ENCODE data around the gene ZFAND2A. TPM values are rescaled to one million over a fixed set of nuclear protein-coding genes. Genes with fewer than 3 reads are reported as not detected.
"Not testable (repeated sequence)": the region's sequence is repeated elsewhere in the genome, so short reads cannot be mapped to it uniquely, and the experiment has no call there.

Gene ZFAND2A
- total and polyA plus RNA-seq, 5 donors from 2014 or later = 37.2 to 95.9 (median 58.6) TPM

DNA sequence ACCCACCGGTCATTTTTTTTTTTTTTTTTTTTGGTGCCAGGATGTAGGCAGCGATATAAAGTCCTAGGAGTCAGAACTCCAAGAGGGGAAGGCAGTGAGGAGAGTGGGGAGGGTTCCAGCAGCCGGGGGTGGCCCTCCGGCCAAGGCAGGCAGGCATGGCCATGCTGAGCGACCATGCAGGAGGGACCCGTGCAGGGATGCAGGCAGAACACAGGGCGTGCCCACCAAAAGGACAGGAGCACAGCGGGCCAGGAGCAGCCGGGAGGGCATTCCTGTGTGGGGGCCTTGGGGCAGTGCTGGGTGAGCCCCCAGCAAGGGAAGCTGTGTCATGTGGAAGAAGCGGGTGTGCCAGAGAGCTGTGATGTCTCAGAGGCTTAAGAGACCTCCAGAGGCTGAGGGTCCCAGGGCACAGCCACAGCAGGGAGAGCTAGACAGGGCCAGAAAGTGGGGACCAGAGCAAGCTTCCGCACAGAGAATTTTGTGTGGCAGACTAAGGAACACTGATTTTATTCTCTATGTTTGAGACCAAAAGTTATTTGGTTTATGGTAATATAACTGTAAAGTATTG, 5.7 kb downstream of the ZFAND2A start:
- H3K36me3 ChIP-seq (ENCODE audit: control insufficient read depth, insufficient read depth, low read length) = peaks cover 58% of the 10 kb centered on the region
- peaks cover 12% of the 10 kb centered on the region for H3K4me1 ChIP-seq (ENCODE audit: control insufficient read depth, insufficient read depth, low read length, poor library complexity, severe bottlenecking)
- Mint-ChIP-seq H3K4me1 (peaks cover 6 to 20% (median 11%) of the 10 kb centered on the region in 4 donors), H3K9me3 (no peaks in the 10 kb centered on the region), H3K36me3 (peaks cover 27% of the 10 kb centered on the region), H3K27me3 (no peaks in the 10 kb centered on the region), H3K4me3 (peak overlapping the region in 2 of 4 donors; percentile 19 to 47), H3K27ac (no peak overlapping the region)
- H3K27ac ChIP-seq (ENCODE audit: insufficient read depth, low read length, poor library complexity, severe bottlenecking) = no peak overlapping the region
- DNase-seq (no peak), ATAC-seq (ENCODE audit: low read depth in 2 of 2) (no peak)
- H3K9me3 ChIP-seq (ENCODE audit: control insufficient read depth in 2 of 2, low read length in 2 of 2) = no peaks in the 10 kb centered on the region
- no peak overlapping the region for H3K4me3 ChIP-seq (ENCODE audit: low read depth, low read length)
- H3K27me3 ChIP-seq (ENCODE audit: control insufficient read depth, insufficient read depth, low read length) = no peaks in the 10 kb centered on the region

DNA sequence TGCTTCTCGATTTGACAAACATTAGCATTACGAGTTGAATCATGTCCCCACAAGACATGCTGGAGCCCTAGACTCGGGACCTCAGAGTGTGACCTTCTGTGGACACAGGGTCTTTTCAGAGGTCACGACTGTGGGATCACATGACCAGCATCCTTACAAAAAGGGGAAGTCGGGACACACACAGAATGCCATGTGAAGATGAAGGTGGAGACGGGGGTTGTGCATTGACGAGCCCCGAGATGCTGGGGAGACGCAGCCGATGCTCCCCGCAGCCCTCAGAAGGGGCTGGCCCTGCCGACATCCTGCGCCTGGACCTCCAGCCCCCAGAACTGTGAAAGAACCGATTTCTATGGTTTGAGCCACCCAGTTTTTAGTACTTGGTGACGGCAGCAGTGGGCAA, 7.5 kb downstream of the ZFAND2A start:
- Mint-ChIP-seq H3K27ac (no peak overlapping the region), H3K4me1 (peaks cover 0 to 4% (median 2%) of the 10 kb centered on the region in 4 donors), H3K36me3 (peaks cover 24% of the 10 kb centered on the region), H3K4me3 (peak overlapping the region in 1 of 4 donors; percentile 35), H3K9me3 (no peaks in the 10 kb centered on the region), H3K27me3 (no peaks in the 10 kb centered on the region)
- no peaks in the 10 kb centered on the region for H3K4me1 ChIP-seq (ENCODE audit: control insufficient read depth, insufficient read depth, low read length, poor library complexity, severe bottlenecking)
- H3K9me3 ChIP-seq (ENCODE audit: control insufficient read depth in 2 of 2, low read length in 2 of 2) = no peaks in the 10 kb centered on the region
- no peak overlapping the region for H3K4me3 ChIP-seq (ENCODE audit: low read depth, low read length)
- ATAC-seq (ENCODE audit: low read depth in 2 of 2) (no peak), DNase-seq (no peak)
- no peaks in the 10 kb centered on the region for H3K27me3 ChIP-seq (ENCODE audit: control insufficient read depth, insufficient read depth, low read length)
- no peak overlapping the region for H3K27ac ChIP-seq (ENCODE audit: insufficient read depth, low read length, poor library complexity, severe bottlenecking)
- peaks cover 55% of the 10 kb centered on the region for H3K36me3 ChIP-seq (ENCODE audit: control insufficient read depth, insufficient read depth, low read length)

DNA sequence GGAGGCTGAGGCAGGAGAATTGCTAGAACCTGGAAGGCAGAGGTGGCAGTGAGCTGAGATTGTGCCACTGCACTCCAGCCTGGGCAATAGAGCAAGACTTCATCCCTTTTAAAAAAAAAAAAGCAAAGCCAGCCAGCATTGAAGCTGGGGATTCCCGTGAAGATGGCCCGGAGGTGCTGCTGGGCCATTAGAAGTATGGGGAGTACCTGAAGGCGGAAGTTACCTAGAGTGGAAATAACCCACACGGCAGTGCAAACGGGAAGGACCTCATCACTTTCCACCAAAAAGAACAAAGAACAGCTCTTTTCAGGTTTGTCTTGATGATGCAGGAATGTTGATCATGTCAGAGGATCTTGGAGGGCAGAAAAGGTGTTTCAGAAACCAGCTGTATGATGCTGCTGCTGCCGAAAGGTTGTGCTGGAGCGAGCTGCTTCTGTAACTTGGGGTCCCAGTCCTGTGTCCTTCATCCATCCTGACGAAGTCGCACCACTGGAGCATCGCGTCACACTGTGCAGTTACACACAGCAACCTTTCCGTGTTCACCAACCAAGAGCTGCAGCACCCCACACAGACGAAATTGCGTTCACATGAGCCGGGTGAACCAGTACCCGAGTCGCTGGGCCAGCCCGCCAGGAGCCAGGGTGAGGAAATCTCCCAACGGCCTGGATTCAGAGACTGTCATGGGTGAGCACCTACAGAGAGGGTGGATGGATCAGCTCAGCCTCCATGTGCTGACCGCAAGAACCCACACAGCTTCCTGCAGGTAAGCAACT, 8.2 kb downstream of the ZFAND2A start:
- DNase-seq (no peak), ATAC-seq (ENCODE audit: low read depth in 2 of 2) (no peak)
- Mint-ChIP-seq H3K4me3 (peak overlapping the region in 2 of 4 donors; percentile 35 to 43), H3K36me3 (peaks cover 21% of the 10 kb centered on the region), H3K4me1 (peaks cover 0 to 3% (median 0%) of the 10 kb centered on the region in 4 donors), H3K27me3 (no peaks in the 10 kb centered on the region), H3K27ac (no peak overlapping the region), H3K9me3 (no peaks in the 10 kb centered on the region)
- H3K4me1 ChIP-seq (ENCODE audit: control insufficient read depth, insufficient read depth, low read length, poor library complexity, severe bottlenecking) = no peaks in the 10 kb centered on the region
- no peaks in the 10 kb centered on the region for H3K27me3 ChIP-seq (ENCODE audit: control insufficient read depth, insufficient read depth, low read length)
- no peaks in the 10 kb centered on the region for H3K9me3 ChIP-seq (ENCODE audit: control insufficient read depth in 2 of 2, low read length in 2 of 2)
- peaks cover 52% of the 10 kb centered on the region for H3K36me3 ChIP-seq (ENCODE audit: control insufficient read depth, insufficient read depth, low read length)
- no peak overlapping the region for H3K4me3 ChIP-seq (ENCODE audit: low read depth, low read length)
- no peak overlapping the region for H3K27ac ChIP-seq (ENCODE audit: insufficient read depth, low read length, poor library complexity, severe bottlenecking)

DNA sequence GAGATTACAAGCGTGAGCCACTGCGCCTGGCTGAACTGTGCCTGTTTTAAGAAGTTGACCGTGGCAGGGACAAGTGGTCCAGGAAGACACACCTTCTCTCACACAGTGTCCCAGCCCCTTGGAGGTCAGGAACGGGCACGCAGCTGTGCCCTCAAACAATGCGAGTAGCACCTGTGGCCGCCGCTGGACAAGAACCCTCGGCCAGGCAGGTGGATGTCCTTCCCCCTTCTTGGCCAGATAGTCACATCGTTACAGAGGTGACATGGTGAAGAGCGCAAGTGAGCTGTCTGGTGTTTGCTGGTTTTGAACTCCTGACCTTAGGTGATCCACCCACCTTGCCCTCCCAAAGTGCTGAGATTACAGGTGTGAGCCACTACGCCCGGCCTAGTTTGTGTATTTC, 8.8 kb downstream of the ZFAND2A start:
- Histone ChIP-seq H3K27ac (ENCODE audit: insufficient read depth, low read length, poor library complexity, severe bottlenecking) (no peak overlapping the region), H3K27me3 (ENCODE audit: control insufficient read depth, insufficient read depth, low read length) (no peaks in the 10 kb centered on the region), H3K36me3 (ENCODE audit: control insufficient read depth, insufficient read depth, low read length) (peaks cover 52% of the 10 kb centered on the region), H3K9me3 (ENCODE audit: control insufficient read depth in 2 of 2, low read length in 2 of 2) (no peaks in the 10 kb centered on the region), H3K4me1 (ENCODE audit: control insufficient read depth, insufficient read depth, low read length, poor library complexity, severe bottlenecking) (no peaks in the 10 kb centered on the region), H3K4me3 (ENCODE audit: low read depth, low read length) (no peak overlapping the region)
- peaks cover 0 to 3% (median 0%) of the 10 kb centered on the region in 4 donors for H3K4me1 Mint-ChIP-seq
- H3K9me3 Mint-ChIP-seq = no peaks in the 10 kb centered on the region
- no peak overlapping the region for H3K4me3 Mint-ChIP-seq
- peaks cover 21% of the 10 kb centered on the region for H3K36me3 Mint-ChIP-seq
- no peaks in the 10 kb centered on the region for H3K27me3 Mint-ChIP-seq
- ATAC-seq (ENCODE audit: low read depth in 2 of 2) = no peak
- no peak overlapping the region for H3K27ac Mint-ChIP-seq
- DNase-seq = no peak

DNA sequence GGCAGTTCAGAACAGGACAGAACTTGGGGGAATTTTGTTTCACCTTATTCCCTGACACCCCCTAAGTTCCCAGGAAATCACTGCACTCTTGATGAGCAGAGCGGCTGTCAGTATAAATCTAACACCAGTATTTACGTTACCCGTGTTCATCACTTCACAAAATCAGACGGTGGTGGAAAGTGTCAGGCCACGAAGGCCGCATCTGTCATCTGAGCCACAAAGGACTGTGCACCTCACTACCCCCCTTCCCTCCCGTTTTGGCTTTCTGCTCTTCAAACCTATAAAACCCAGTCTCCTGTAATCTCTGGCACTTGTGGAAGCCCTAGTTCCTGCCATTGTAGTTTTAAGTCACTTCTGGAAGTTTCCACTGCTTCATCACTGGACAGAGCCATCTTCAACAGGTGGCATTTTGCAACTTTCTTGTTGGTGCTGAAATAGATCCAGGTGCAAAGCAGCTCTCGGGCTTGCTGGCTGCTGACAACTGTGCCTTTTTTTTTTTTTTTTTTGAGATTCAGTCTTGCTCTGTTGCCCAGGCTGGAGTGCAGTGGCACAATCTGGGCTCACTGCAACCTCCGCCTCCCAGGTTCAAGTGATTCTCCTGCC, 9.5 kb downstream of the ZFAND2A start:
- Histone ChIP-seq H3K36me3 (ENCODE audit: control insufficient read depth, insufficient read depth, low read length) (peaks cover 48% of the 10 kb centered on the region), H3K4me3 (ENCODE audit: low read depth, low read length) (no peak overlapping the region), H3K4me1 (ENCODE audit: control insufficient read depth, insufficient read depth, low read length, poor library complexity, severe bottlenecking) (no peaks in the 10 kb centered on the region), H3K9me3 (ENCODE audit: control insufficient read depth in 2 of 2, low read length in 2 of 2) (no peaks in the 10 kb centered on the region), H3K27ac (ENCODE audit: insufficient read depth, low read length, poor library complexity, severe bottlenecking) (no peak overlapping the region), H3K27me3 (ENCODE audit: control insufficient read depth, insufficient read depth, low read length) (no peaks in the 10 kb centered on the region)
- Mint-ChIP-seq H3K27me3 (no peaks in the 10 kb centered on the region), H3K36me3 (peaks cover 21% of the 10 kb centered on the region), H3K9me3 (no peaks in the 10 kb centered on the region), H3K4me3 (no peak overlapping the region), H3K4me1 (peaks cover 0 to 3% (median 0%) of the 10 kb centered on the region in 4 donors), H3K27ac (no peak overlapping the region)
- no peak for ATAC-seq (ENCODE audit: low read depth in 2 of 2)
- DNase-seq = no peak

DNA sequence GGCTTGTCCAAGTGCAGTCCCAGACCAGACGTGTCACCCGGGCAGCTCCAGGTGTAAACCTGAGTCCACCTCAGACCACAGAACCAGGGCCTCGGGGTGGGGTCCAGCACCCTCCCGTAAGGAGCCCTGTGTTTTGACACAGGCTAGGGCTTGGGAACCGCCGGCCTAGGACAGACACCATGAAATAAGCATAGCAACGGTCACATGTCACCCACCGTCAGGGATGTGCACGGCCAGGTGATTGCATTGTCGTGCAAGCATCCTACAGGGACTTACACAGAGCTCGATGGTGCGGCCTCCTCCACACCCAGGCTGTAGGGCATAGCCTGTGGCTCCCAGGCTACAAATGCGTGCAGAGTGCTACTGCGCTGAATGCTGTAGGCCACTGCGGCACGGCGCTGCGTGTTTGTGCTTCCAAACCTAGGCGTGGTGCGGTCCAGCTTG, 10.6 kb downstream of the ZFAND2A start:
- Mint-ChIP-seq H3K27ac (no peak overlapping the region), H3K4me3 (no peak overlapping the region), H3K27me3 (peaks cover under 1% of the 10 kb centered on the region), H3K4me1 (no peaks in the 10 kb centered on the region), H3K36me3 (peaks cover 17% of the 10 kb centered on the region), H3K9me3 (no peaks in the 10 kb centered on the region)
- ATAC-seq (ENCODE audit: low read depth in 2 of 2) = no peak
- Histone ChIP-seq H3K36me3 (ENCODE audit: control insufficient read depth, insufficient read depth, low read length) (peaks cover 36% of the 10 kb centered on the region), H3K4me3 (ENCODE audit: low read depth, low read length) (no peak overlapping the region), H3K9me3 (ENCODE audit: control insufficient read depth in 2 of 2, low read length in 2 of 2) (no peaks in the 10 kb centered on the region), H3K27ac (ENCODE audit: insufficient read depth, low read length, poor library complexity, severe bottlenecking) (no peak overlapping the region), H3K27me3 (ENCODE audit: control insufficient read depth, insufficient read depth, low read length) (no peaks in the 10 kb centered on the region), H3K4me1 (ENCODE audit: control insufficient read depth, insufficient read depth, low read length, poor library complexity, severe bottlenecking) (no peaks in the 10 kb centered on the region)
- DNase-seq = no peak

DNA sequence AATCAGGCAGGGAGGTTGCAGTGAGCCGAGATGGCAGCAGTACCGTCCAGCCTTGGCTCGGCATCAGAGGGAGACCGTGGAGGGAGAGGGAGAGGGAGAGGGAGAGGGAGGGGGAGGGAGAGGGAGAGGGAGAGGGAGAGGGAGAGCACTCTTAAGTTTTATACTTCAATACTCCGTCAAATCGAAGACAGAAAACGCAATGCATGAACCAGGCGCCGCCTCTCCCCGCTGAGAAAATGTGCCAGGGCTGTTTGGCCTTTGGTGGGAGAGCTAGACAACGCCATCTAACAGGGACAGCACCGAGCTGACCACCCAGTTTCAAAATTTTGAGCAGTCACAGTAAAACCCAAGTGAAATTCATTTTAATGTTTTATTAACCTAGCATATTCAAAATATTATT, 12.1 kb downstream of the ZFAND2A start:
- not testable (repeated sequence) for H3K4me1 ChIP-seq (ENCODE audit: control insufficient read depth, insufficient read depth, low read length, poor library complexity, severe bottlenecking); H3K9me3 Mint-ChIP-seq; ATAC-seq (ENCODE audit: low read depth in 2 of 2); H3K9me3 ChIP-seq (ENCODE audit: control insufficient read depth in 2 of 2, low read length in 2 of 2); H3K27ac Mint-ChIP-seq; DNase-seq; H3K27ac ChIP-seq (ENCODE audit: insufficient read depth, low read length, poor library complexity, severe bottlenecking); H3K4me3 ChIP-seq (ENCODE audit: low read depth, low read length); H3K4me3 Mint-ChIP-seq; H3K27me3 ChIP-seq (ENCODE audit: control insufficient read depth, insufficient read depth, low read length); H3K27me3 Mint-ChIP-seq; H3K4me1 Mint-ChIP-seq
- peaks cover 21% of the 10 kb centered on the region for H3K36me3 ChIP-seq (ENCODE audit: control insufficient read depth, insufficient read depth, low read length)
- H3K36me3 Mint-ChIP-seq = peaks cover 11% of the 10 kb centered on the region
